Lung (tissue), 16 donors: ENCODE results near the gene ADH4. TPM values are rescaled to one million over a fixed set of nuclear protein-coding genes. Genes with fewer than 3 reads are reported as not detected.
"Not testable (repeated sequence)": the region's sequence is repeated elsewhere in the genome, so short reads cannot be mapped to it uniquely, and the experiment has no call there.

Experiments
- ATAC-seq: fragments of 200-7000 bp; cut with Tn5 transposase; one replicate; pipeline ENCODE4 v1.9.1; 2020; ENCODE audit warnings: moderate number of reproducible peaks; ENCODE audit not compliant: insufficient read depth, low FRiP score
- DNase-seq, 3 donors: peaks; one replicate each; pipeline ENCODE4 v3.0.0-alpha.2; 2013 to 2017
- H3K27ac ChIP-seq, 2 donors: one replicate each; pipeline ENCODE4 v1.5.1; 2013; ENCODE audit warnings: mild to moderate bottlenecking in 2 of 2, moderate library complexity in 2 of 2, control low read depth in 1 of 2, inconsistent platforms in 1 of 2, low read depth in 1 of 2, low read length in 1 of 2
- H3K27me3 ChIP-seq, 3 donors: one replicate each; pipeline ENCODE4 v1.5.1; 2013; ENCODE audit warnings: low read length in 2 of 3; ENCODE audit not compliant: control insufficient read depth in 3 of 3, insufficient read depth in 3 of 3
- H3K36me3 ChIP-seq, 4 donors: one replicate each; pipeline ENCODE4 v1.5.1; 2013; ENCODE audit warnings: low read length in 4 of 4, mild to moderate bottlenecking in 1 of 4, moderate library complexity in 1 of 4; ENCODE audit not compliant: control insufficient read depth in 4 of 4, insufficient read depth in 4 of 4
- H3K4me1 ChIP-seq, 5 donors: one replicate each; pipeline ENCODE4 v1.5.1; 2013; ENCODE audit warnings: low read length in 5 of 5, mild to moderate bottlenecking in 2 of 5, moderate library complexity in 1 of 5; ENCODE audit not compliant: control insufficient read depth in 5 of 5, insufficient read depth in 5 of 5
- H3K4me3 ChIP-seq: one replicate; pipeline ENCODE4 v1.5.1; 2013; ENCODE audit warnings: mild to moderate bottlenecking, control low read depth, moderate library complexity
- H3K9ac ChIP-seq, 2 donors: one replicate each; pipeline ENCODE4 v1.5.1; 2013; ENCODE audit warnings: low read length in 2 of 2, control low read depth in 1 of 2; ENCODE audit not compliant: insufficient read depth in 1 of 2
- H3K9me3 ChIP-seq, 4 donors: one replicate each; pipeline ENCODE4 v1.5.1; 2013; ENCODE audit warnings: low read length in 3 of 4, mild to moderate bottlenecking in 1 of 4, moderate library complexity in 1 of 4; ENCODE audit not compliant: control insufficient read depth in 4 of 4, insufficient read depth in 3 of 4
- WGBS, 2 donors: extraction: QIAGEN DNeasy Blood & Tissue Kit; methylation state at CpG; one replicate each; pipeline ENCODE4 v1.1.7; 2013; 5-methylcytosine and 5-hydroxymethylcytosine counted together
- long read RNA-seq, 5 donors: transcript quantifications; one replicate each; lab custom pipeline, GENCODE V29; 2026
- polyA plus RNA-seq, 2 donors: library from polyadenylated mRNA; stranded (reverse); fragments of 200-250 nt; gene quantifications; one replicate each; pipeline ENCODE4 v1.2.1, GENCODE V29; 2013
- total RNA-seq, 2 donors: library from RNA; depleted of rRNA in 1 of 2; stranded (reverse); fragments of >200 nt in 1 of 2; gene quantifications; one replicate each; pipeline ENCODE4 v1.2.1, GENCODE V29; 2014 to 2021
- TF ChIP-seq, protein P1 (sequence below): IDR thresholded peaks from 2 replicates; pipeline ENCODE4 v1.5.1; 2012; ENCODE audit warnings: mild to moderate bottlenecking; ENCODE audit errors: control extremely low read depth, extremely low read depth
- donor health status: control.
- donor health status: control.
- donor health status: Bipolar disorder and iron deficiency.
- donor health status: healthy.
- donor health status: DM: yes; HTN: yes; CAD: no.

Gene ADH4
- total RNA-seq (under 1 TPM; 0.18 to 0.68 TPM), polyA plus RNA-seq (under 1 TPM; 0.12 to 0.16 TPM)
- long read RNA-seq, donor 1, result 0 reads
- long read RNA-seq, donor 2, result 0 reads
- long read RNA-seq, donor 3, result 0 reads
- long read RNA-seq, donor 4, partial matches to known transcripts, result 34 of 39 reads
- long read RNA-seq, donor 4, other reads (novel, unspliced or antisense), result 5 of 39 reads
- long read RNA-seq, donor 5, result 0 reads

DNA sequence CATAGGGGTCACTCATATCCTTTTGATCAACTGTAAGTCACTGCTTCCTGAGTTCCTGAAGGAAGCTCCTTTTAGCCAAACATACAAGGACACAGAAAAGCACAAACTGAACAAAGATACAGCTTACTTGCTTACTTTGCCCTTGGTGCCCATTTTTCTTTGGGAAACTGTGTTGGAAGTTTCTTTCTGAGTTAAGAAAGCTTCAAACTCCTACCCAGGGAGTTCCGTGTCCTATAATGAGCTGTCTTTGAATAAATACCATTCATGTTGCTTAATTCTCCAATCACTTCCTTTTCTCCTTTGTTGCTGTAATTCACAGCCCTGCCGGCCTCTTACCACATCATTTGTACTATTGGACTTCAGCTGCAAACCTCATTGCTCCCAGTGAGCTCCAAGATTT lies at the start of gene ADH4:
ADH4 (minus strand) TSS at position 228 of the 400 bp plus-strand sequence; CDS start at position 153, 75 bp downstream.
- DNase-seq (peak; percentile 18 to 72 (median 69)), ATAC-seq (no peak)
- Histone ChIP-seq H3K36me3 (peaks cover 0 to 2% (median 0%) of the 10 kb centered on the region in 4 donors), H3K27ac (no peak within 1 kb of the TSS), H3K4me3 (no peak within 1 kb of the TSS), H3K27me3 (no peaks in the 10 kb centered on the region), H3K9me3 (no peaks in the 10 kb centered on the region), H3K9ac (peak within 1 kb of the TSS in 1 of 2 donors; percentile 58), H3K4me1 (peaks cover 0 to 7% (median 0%) of the 10 kb centered on the region in 5 donors)
- WGBS, 2 donors, result 6 to 44% methylated on average over 2 of the region's 2 CpGs
- TF ChIP-seq, protein P1, sequence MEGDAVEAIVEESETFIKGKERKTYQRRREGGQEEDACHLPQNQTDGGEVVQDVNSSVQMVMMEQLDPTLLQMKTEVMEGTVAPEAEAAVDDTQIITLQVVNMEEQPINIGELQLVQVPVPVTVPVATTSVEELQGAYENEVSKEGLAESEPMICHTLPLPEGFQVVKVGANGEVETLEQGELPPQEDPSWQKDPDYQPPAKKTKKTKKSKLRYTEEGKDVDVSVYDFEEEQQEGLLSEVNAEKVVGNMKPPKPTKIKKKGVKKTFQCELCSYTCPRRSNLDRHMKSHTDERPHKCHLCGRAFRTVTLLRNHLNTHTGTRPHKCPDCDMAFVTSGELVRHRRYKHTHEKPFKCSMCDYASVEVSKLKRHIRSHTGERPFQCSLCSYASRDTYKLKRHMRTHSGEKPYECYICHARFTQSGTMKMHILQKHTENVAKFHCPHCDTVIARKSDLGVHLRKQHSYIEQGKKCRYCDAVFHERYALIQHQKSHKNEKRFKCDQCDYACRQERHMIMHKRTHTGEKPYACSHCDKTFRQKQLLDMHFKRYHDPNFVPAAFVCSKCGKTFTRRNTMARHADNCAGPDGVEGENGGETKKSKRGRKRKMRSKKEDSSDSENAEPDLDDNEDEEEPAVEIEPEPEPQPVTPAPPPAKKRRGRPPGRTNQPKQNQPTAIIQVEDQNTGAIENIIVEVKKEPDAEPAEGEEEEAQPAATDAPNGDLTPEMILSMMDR, result no peak

DNA sequence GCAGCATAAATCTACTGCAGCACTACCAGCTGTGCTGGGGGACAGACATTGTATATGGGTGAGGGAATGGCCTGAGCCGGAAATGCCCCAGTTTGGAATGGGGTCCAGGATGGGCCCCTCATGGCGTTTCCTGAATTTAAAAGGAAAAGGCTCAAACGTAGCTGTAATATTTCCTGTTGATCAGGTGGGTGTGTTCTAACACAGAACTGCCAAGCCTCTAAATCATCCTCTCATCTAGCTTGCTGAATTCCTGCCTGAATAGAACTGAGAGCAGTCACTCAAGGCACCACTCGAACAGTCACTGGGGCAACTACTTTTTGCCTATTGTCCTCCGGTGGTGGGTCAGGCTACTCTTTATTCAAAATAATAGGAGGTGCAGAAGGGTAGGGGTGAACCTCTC lies 46.2 kb upstream of the ADH4 start:
- H3K9me3 ChIP-seq, result peaks cover 0 to 3% (median under 1%) of the 10 kb centered on the region in 4 donors
- TF ChIP-seq, protein P1, result no peak
- no peak overlapping the region for H3K9ac ChIP-seq
- WGBS, 2 donors, result 36 to 49% methylated on average over 5 of the region's 5 CpGs
- ATAC-seq, result peak; percentile 19
- H3K36me3 ChIP-seq, result no peaks in the 10 kb centered on the region
- H3K27ac ChIP-seq, result no peak overlapping the region
- DNase-seq, result peak in 1 of 3 donors; percentile 6
- H3K4me3 ChIP-seq, result no peak overlapping the region
- no peaks in the 10 kb centered on the region for H3K27me3 ChIP-seq
- no peaks in the 10 kb centered on the region for H3K4me1 ChIP-seq

DNA sequence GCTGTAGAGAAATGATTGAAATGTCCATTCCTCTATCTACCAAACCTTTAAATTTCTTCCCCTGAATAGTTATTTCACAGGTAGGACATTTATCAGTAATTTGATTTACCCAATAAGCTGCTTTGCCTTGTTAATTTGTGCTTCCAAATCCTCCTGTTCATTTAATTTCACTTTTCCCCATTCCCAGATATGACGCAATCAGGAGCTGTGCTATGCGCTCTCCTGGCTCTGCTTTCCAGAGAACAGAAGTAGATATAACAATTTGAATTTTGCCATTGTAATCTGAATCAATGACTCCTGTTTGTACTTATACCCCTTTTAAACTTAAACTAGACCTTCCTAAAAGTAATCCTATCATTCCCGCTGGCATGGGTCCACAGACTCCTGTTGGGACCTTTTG lies 45.8 kb upstream of the ADH4 start:
- H3K4me3 ChIP-seq, H3K9ac ChIP-seq, H3K9me3 ChIP-seq, H3K4me1 ChIP-seq, H3K36me3 ChIP-seq, H3K27ac ChIP-seq, H3K27me3 ChIP-seq, ATAC-seq: not testable (repeated sequence)
- 69 to 78% methylated on average over 3 of the region's 3 CpGs for WGBS, 2 donors
- DNase-seq, result peak in 1 of 3 donors; percentile 24

DNA sequence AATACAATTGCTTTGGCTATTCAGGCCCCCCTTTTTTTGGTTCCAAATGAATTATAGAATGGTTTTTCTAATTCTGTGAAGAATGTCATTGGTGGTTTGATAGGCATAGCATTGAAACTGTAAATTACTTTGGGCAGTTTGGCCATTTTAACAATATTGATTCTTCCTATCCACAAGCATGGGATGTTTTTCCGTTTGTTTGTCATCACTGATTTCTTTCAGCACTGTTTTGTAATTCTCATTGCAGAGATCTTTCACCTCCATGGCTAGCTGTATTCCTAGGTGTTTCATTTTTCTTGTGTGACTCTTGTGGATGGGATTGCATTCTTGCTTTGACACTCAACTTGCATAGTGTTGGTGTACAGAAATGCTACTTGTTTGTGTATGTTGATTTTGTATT lies 41.9 kb upstream of the ADH4 start:
- no peak for ATAC-seq
- H3K27ac ChIP-seq, result no peak overlapping the region
- H3K9ac ChIP-seq, result no peak overlapping the region
- no peaks in the 10 kb centered on the region for H3K36me3 ChIP-seq
- WGBS, 2 donors, result 90 to 96% methylated on average over 1 of the region's 1 CpG
- H3K4me1 ChIP-seq, result peaks cover 0 to 3% (median 0%) of the 10 kb centered on the region in 5 donors
- peaks cover 0 to 6% (median 2%) of the 10 kb centered on the region in 4 donors for H3K9me3 ChIP-seq
- no peak for DNase-seq
- no peak overlapping the region for H3K4me3 ChIP-seq
- TF ChIP-seq, protein P1, result no peak
- no peaks in the 10 kb centered on the region for H3K27me3 ChIP-seq
